Mucosa of gallbladder (tissue), 1 donor: ENCODE data around the gene TCAIM. TPM values are rescaled to one million over a fixed set of nuclear protein-coding genes. Genes with fewer than 3 reads are reported as not detected.
A peak's percentile ranks its signal among the peaks of the same experiment; 100 is the strongest.
"Not testable (repeated sequence)": the region's sequence is repeated elsewhere in the genome, so short reads cannot be mapped to it uniquely, and the experiment has no call there.

Source experiments
- DNase-seq: peaks from one replicate; pipeline ENCODE4 v3.0.0-alpha.2; 2020; ENCODE audit warnings: low spot score
- total RNA-seq: library from RNA; stranded (reverse); gene quantifications from one replicate; pipeline ENCODE4 v1.2.1, GENCODE V29; 2021
- donor health status: DM: no; HTN: no; CAD: no.

TCAIM gene
- total RNA-seq, 1 donor from 2014 or later: 31.3 TPM

DNA sequence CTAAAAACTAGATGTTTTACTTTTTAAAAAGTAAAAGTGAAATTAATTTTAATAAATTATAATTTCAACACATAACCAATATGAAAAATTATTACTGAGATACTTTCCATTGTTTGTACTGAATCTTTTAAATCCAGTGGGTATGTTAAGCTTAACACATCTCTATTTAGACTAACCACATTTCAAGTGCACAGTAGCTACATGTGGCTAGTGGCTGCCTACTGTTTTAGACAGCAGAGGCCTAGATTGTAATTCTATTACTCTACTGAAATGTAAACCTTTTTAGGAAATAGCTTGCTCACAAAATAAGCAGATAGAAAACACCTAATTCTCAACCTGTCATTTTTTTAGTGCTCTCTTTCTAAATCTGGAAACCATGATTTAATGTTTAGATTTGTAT lies 4.9 kb downstream of the TCAIM start:
- no peak for DNase-seq

DNA sequence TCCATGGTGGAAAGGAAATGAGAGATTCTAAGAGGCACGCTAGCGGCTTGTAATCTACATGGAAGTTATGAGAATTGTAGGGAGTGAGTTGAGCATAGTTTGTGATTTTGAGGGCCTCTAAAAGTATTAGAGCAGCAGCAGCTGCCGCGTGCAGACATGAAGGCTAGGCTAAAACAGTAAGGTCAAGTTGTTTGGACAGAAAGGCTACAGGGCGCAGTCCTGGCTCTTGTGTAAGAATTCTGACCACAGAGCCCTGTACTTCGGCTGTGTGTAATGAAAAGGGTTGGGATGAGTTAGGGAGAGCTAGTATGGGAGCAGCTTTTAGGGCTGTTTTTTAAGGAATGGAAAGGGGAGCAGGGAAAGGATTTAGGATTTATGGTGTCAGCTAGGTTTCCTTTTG lies 8.0 kb downstream of the TCAIM start:
- not testable (repeated sequence) for DNase-seq

DNA sequence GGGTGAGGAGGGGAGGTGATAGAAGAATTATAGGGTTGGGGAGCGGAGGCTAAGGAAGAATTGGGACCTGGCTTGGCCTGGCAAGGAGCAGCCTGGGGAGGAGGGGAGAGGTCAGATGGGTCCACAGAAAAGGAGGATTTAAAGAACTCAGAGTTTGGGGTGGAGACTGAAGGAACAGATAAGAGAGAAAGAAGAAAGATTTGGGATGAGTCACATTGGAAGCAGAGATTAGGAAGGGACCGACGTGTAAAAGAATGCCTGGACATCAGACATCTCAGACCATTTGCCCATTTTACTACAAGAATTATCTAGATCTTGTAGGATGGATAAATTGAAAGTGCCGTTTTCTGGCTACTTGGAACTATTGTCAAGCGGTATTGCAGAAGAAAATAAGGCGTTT lies 10.4 kb downstream of the TCAIM start:
- DNase-seq: no peak

DNA sequence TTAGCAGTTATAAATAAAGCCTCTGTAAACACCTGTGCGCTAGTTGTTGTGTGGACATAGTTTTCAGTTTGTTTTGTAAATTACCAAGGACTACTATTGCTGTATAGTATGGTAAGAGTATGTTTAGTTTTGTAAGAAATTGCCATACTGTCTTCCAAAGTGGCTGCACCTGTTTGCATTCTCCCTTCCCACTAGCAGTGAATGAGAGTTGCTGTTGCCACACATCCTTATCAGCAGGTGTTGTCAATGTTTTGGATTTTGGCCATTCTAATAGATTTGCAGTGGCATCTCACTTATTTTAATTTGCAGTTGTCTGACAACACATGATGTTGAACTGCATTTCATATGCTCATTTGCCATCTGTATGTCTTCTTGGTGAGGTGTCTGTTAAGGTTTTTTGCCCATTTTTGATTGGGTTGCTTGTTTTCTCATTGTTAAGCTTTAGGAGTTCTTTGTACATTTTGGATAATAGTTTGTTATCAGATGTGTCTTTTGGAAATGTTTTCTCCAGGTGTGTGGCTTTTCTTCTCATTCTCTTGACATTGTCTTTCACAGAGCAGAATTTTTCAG lies 14.9 kb downstream of the TCAIM start:
- no peak for DNase-seq

DNA sequence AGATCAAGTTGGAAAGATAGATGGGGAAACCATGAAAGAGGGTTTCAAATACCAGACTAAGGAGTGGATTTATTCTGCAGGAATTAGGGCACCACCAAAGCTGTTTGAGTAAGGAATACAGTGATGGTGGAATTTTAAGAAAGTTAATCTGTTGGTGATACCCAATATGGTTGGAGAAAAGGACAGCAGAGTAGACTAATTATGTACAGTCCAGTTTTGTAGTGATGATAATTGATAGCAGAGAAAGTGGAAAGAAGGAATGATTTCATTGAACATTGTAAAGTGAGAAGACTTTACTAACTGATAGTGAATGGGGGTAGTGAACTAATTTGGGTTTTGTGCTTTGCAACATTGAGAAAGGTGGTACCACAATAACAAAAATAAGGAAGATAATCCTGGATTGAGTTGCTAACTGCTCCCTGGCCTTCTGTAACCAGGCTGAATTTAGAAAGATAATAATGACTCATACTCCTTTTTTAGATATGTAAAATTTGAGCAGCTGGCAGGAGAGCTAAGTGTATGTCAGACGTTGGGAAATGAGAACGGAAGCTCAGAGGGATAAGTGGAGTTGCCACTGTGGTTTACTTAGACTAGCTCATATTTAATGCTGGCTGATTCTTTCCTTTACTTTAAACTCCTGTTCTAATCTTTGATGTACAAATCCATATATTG lies 16.9 kb downstream of the TCAIM start:
- DNase-seq: no peak

DNA sequence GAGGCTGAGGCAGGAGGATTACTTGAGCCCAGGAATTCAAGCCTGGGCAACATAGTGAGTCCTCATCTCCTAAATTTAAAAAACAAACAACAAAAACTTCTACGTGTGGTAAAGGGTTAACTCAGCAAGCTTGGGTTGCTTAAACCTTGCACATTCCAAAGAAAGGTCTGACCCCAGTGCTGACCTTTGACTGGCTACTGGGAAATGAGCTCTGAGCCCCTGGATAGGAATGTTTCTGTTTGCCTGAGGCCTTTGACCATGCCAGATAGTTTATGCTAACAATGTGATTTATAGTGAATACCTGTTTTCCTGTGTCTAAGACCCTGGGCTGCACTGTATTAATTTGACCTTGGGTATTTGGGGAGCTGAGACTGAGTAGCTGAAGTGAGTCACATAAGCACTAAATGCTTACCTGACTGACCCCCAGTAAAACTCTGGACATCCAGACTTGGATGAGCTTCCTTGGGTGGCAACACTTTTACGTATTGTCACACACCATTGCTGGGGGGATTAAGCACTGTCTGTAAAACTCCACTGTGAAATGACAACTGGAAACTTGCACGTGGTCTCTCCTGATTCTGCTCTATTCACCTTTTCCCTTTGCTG lies 20.7 kb downstream of the TCAIM start:
- DNase-seq: no peak

DNA sequence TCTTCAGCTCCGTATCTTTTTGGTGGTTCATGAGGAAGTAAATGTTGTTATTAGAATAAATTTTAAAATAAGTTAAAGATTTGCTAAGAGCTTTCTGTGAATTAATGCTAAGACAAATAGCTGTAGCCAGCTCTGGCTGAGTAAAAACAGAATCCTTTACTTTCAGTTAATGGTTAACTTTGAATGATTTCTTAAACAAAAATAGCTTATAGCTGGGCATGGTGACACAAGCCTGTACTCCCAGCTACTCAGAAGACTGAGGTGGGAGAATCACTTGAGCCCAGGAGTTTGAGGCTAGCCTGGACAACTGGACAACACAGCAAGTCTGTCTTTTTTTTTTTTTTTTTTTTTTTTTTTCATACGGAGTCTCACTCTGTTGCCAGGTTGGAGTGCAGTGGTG lies 25.0 kb downstream of the TCAIM start:
- peak; percentile 50 for DNase-seq

DNA sequence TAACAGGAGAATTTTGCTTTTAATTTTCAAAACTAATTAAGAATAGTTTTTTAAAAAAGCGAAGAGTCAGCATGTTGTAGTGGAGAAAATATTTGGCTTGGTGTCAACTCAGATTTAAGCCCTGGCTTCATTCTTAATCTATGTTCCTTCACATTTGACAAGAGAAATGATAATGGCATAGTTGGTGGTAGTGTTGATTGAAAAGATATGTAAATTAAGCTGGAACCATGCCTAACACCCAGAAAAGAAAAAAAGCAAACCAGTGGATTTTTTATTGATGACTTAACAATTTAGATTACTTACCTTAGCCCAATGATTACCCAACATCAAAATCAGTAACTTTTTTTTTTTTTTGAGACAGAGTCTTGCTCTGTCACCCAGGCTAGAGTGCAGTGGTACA lies 27.4 kb downstream of the TCAIM start:
- DNase-seq: no peak

DNA sequence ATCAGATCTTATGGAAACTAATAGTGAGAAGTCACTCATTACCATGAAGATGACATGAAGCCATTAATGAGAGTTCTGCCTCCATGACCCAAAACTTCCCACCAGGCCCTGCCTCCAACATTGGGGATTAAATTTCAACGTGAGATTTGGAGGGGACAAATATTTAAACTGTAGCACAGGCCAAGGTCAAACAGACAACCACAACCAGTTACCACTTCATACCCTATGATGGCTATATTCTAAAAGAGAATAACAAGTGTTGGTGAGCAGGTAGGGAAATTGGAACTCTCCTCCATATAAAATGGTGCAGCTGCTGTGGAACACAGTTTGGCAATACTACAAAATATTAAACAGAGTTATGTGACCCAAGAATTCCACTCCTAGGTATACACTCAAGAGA lies 36.9 kb downstream of the TCAIM start:
- DNase-seq: no peak

DNA sequence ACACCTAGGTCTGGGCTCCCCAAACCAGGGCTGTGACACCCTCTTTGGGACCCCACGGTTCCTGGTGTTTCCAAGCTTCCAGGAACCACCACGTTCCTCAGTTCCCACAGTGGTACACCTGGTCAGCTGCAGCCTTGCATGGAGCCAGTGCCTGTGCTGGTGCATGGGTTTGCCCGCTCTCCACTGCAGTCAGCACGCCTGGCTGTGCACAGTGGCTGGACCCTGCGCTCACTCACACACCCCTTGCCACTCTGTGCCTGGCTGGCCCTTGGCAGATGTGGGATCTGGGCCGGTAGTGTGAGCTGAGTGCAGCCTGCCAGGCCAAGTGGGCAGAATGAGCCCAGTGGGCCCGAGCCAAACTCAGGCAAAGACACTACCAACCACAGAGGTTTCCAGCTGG lies 48.8 kb downstream of the TCAIM start:
- no peak for DNase-seq

DNA sequence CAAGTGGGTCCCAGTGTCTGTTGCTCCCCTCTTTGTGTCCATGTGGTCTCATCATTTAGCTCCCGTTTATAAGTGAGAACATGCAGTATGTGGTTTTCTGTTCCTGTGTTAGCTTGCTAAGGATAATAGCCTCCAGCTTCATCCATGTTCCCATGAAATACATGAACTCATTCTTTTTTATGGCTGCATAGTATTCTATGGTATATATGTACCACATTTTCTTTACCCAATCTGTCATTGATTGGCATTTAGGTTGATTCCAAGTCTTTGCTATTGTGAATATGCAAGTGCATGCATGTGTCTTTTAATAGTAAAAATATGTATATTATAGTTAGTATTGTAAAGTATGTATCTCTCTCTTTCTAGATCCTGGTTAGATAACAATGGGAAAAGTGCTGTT lies 53.9 kb downstream of the TCAIM start:
- DNase-seq: no peak

DNA sequence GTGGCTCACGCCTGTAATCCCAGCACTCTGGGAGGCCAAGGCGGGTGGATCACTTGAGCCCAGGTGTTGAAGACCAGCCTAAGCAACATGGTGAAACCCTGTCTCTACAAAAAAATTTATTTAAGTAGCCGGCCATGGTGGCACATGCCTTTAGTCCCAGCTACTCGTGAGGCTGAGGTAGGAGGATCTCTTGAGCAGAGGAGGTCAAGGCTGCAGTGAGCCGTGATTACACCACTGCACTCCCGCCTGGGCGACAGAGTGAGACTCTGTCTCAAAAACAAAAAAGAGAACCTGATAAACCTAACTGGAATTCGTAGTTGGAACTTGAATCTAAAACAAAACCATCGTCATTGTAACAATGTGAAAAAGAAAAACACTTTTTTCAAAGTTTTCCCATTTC lies 57.1 kb downstream of the TCAIM start:
- DNase-seq: no peak

DNA sequence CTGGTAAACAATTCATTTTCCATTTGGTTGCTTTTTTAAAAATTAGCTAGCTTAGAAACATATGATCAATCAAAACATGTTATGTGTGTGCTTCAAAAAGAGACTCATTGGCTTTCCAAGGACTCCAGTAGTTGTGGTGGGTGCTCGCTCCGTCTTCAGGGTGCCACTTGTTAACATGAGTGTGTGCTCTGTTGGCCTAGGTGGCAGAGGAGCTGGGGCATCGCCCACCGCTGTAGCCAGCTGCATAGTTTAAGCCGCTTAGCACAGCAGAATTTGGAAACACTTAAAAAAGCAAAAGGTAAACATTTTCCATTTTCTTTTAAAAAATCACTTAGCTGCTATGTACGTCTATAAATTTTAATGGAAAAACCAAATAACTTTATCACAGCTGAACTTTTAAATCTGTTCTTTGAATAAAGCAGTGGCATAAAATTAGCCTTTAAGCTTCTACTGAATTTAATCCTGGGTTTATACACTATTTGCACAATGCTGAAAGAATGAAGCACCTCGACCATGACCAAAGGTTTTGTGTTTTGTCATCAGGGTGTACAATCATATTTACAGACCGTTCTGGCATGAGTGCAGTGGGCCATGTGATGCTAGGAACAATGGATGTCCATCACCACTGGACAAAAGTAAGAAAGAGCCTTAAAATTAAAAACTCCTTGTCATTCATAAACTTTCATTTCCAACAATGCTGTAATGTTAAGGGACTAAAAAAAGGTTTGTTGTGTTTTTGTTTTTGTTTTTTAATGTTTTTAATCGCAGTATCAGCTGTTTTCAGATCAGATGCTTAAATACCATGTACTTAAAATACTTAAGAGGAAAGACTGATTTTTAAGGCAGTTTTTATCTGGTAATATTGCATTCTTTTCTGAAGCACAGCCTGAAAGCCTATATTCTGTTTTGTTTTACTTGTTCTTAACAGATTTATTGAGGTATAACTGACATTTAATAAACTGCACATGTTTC lies 57.9 kb downstream of the TCAIM start:
- DNase-seq: no peak

DNA sequence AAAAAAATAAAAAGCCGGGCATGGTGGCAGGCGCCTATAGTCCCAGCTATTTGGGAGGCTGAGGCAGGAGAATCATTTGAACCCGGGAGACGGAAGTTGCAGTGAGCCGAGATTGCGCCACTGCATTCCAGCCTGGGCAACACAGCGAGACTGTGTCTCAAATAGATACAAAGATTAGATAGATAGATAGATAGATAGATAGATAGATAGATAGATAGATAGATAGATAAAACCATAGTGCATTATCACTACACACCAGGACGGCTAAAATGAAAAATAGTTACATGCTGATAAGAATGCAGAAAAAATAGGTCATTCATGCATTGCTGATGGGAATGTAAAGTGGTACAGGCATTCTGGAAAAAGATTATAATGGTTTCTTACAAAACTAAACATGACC lies 59.7 kb downstream of the TCAIM start:
- not testable (repeated sequence) for DNase-seq

DNA sequence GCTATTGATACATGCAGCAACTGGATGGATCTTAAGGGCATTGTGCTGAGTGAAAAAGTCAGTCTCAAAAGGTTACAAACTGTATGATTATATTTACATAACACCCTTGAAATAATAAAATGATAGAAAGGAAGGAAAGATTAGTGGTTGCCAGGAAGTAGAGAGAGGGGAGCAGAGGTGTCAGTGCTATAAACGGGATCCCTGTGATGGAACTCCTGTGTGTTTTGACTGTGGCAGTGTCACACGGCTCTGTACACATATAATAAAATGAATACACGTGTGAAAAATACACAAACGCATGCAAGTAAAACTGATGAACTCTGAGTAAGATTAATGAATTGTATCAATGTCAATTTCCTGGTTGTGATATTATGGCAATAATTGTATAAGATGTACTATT lies 60.3 kb downstream of the TCAIM start:
- DNase-seq: no peak

DNA sequence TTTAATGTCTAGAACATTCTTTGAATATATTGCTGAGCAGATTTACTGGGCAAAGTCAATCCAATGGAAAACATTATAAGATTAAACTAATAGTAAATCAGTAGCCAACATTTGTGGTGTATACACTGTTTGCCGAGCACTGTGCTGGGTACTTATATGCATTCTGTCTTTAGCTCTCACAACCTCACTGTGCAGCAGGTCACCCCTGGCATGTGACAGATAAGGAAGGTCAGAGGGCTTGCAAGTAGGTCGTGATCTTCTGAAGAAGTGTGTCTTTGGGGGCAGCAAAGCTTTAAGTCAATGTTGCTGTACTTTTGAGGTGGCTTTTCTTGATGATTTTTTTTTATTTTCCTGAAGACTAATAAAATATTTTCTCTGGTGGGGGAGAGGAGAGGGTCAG lies 62.2 kb downstream of the TCAIM start:
- no peak for DNase-seq

DNA sequence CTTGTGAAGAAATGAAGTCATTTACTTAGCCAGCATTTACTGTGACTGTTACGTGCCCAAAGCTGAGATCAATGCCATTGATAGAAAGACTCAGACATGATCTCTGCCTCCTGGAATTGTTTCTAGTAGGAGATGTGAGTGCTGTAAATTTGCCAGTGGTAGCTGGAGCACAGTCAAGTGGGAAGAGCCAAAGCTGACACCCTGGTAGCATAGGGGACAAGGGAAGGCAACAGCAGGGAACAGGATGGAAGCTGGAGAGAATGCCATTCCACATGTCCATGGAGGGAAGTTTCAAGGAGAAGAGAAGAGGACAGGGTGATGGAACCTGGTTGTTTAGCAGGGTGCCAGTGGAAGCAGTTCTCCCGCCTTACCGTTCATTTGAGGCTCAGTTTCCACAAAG lies 64.0 kb downstream of the TCAIM start:
- no peak for DNase-seq

DNA sequence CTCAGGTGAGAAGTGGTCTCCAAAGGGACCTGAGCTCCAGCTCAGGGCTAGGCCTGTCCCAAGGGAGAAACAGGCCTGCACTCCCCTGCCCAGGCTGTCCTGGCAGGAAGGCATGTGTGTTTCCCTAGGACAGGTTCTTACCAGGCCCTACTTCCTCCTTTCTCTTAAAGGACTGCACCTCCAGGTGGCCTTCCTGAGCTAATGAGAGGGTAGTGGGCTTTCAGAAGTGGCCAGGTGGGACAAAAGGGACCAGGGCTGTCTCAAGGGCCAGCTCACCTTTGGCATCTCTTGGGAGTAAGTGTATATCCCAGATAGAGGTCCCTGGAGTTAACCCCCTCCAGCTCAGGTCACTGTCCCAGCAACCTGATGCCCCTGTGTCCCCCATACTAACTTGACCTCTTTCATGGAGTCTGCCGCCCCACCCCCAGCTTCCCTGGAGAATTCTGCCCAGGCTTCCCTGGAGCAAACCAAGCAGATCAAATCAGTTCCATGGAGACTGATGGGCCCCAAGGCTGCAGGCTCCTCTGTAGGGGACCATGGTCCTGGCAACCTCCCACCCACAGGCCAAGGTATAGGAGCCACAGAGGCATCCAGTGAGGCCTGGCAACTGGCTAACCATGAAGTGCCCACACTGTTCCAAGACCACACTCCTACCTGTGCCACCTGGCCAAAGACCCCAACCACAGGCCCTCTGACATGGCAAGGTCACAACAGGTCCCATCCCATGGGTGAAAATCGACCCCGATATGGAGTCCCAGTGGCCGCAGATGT lies 71.3 kb downstream of the TCAIM start:
- DNase-seq: no peak

DNA sequence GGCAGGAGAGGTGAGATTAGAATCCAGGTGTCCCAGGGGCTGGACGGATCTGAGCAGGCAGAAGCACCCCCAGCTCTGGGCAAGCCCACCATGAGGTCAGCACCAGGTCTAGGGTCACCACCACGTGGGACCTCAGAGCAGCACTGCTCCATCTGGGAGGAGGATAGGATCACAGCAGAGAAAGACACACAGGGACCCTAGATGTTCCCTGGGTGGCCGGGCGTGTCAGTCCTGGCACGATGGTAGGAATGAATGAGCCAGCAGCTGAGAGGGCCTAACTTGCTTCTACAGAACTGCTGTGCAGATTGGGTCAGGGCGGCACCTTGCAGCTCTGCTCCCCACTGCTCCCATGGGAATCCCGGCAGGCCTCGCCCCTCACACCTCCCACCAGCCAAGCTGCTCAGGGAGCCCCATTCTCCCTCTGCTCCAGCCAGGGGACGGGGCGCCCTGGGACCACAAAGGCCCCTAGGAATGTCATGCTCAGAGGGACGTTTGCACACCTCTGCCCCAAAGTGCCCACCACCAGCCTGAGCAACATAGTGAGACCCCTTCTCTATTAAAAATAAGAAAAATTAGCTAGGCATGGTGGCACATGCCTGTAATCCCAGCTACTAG lies 72.6 kb downstream of the TCAIM start:
- no peak for DNase-seq

DNA sequence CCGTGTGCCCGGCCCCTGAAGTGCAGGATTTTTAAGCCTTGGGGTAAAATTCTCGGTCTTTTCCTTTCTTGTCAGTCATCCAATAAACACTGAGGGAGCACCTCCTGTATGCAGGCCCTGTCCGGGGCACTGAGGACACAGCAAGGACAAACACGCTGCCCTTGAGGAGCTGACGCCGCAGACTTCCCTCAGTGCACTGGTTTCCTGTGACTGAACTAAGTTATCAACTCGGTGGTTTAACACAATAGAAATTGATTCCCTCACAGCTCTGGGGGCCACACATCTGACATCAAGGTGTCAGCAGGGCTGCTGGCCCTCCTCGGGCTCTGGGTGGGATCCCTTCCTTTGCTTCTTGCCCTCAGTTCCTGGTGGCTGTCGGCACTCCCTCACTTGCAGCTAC lies 73.8 kb downstream of the TCAIM start:
- DNase-seq: no peak

DNA sequence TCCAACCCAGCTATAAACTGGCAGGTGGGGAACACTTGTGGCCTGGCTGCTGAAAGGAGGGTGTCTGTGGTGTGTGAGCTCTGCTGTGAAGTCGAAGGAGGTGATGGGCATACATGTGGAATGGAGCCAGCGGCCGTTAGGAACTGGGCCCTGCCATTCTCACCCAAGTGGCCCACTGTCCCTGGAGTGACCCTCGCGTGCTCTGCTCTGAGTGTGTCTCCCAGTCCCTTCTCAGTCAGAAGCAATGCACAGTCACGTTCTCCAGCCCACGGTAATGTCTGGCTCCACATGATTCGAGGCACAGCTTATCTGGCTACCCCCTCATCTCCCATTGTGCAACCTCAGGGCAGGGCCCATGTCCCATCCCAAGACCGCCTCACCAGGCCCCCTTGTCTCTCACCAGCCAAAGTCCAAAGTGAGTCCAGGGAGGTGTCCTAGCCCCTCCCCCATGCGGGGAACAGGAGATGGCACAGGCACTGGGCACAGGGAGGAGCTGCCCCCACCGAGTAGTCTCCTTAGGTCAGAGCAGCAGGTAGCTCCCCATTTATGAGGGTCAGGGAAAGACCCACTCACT lies 76.0 kb downstream of the TCAIM start:
- no peak for DNase-seq
